Measurements from ENCODE around the gene CDAN1. TPM values are rescaled to one million over a fixed set of nuclear protein-coding genes. Genes with fewer than 3 reads are reported as not detected.

Gene CDAN1
- total and polyA plus RNA-seq, 2 of the 8 experiments (the other 6 are each of a cell fraction or from before 2014, with no cell fraction given): 4.5 to 18.6 TPM

- TF ChIP-seq ATF2 (IDR thresholded peaks at IDR 0.05; ENCODE audit: low read length) (no peak), SUZ12 (IDR thresholded peaks at IDR 0.05; ENCODE audit: low read length) (no peak), EP300 (IDR thresholded peaks at IDR 0.05; ENCODE audit: borderline replicate concordance in 1 of 2, low read depth in 2 of 2, low read length in 2 of 2) (no peak), BCL11A (IDR thresholded peaks at IDR 0.05; ENCODE audit: low read depth in 2 of 2, low read length in 2 of 2) (no peak), CHD1 (IDR thresholded peaks at IDR 0.05; ENCODE audit: low read depth, low read length) (no peak), ASH2L (IDR thresholded peaks at IDR 0.05; ENCODE audit: low read length) (no peak), MAFK (IDR thresholded peaks at IDR 0.05; ENCODE audit: low read depth, low read length) (no peak)
Observed at GRCh38 chr15:42687740-42688139, 49.2 kb downstream of the CDAN1 start (continued).
